CD4-positive, alpha-beta T cell treated with Interleukin-1 beta for 1 hour (primary cell): ENCODE data around the gene MUC5AC.
"Not testable (repeated sequence)": the region's sequence is repeated elsewhere in the genome, so short reads cannot be mapped to it uniquely, and the experiment has no call there.

ENCODE experiments used
- DNase-seq, 2 donors: peaks; one replicate each; pipeline ENCODE4 v3.0.0-alpha.2; 2020 to 2022

The MUC5AC gene

GRCh38 chr11:1242751-1243150 lies 85.0 kb downstream of the MUC5AC start:
- not testable (repeated sequence) for DNase-seq

- DNase-seq, result not testable (repeated sequence)
These were observed 85.8 kb downstream of the MUC5AC start for GRCh38 chr11:1243521-1243920.

GRCh38 chr11:1244557-1244956 lies 86.8 kb downstream of the MUC5AC start:
- not testable (repeated sequence) for DNase-seq

- DNase-seq, result not testable (repeated sequence)
These were observed 88.0 kb downstream of the MUC5AC start for GRCh38 chr11:1245717-1246116.

- DNase-seq, result not testable (repeated sequence)
These were observed 88.5 kb downstream of the MUC5AC start for GRCh38 chr11:1246301-1246700.

GRCh38 chr11:1247026-1247425 lies 89.3 kb downstream of the MUC5AC start:
- DNase-seq, result not testable (repeated sequence)

GRCh38 chr11:1248951-1249350 lies 91.2 kb downstream of the MUC5AC start:
- not testable (repeated sequence) for DNase-seq

- DNase-seq, result not testable (repeated sequence)
These were observed 92.7 kb downstream of the MUC5AC start for GRCh38 chr11:1250411-1250810.
